Calu3 (cell line): Measurements from ENCODE around the gene PURB. TPM values are rescaled to one million over a fixed set of nuclear protein-coding genes. Genes with fewer than 3 reads are reported as not detected.

Source experiments
- BruUV-seq: library from RNA; stranded (reverse); fragments of 400-500 nt; replicated peaks from 2 replicates; lab custom pipeline; 2021; lab: Mats Ljungman, UMichigan
- CTCF ChIA-PET: fragments of 300-600 bp; sonication (Branson Sonifier 250); formaldehyde crosslinking; loops from one replicate; lab custom pipeline; 2022; ENCODE audit warnings: antibody characterized with exemption; lab: Charles Lee
- DNase-seq: peaks from one replicate; pipeline ENCODE4 v3.0.0; 2022
- H3K27ac Mint-ChIP-seq: one replicate; pipeline ENCODE4 v1.8.0; 2022; ENCODE audit warnings: mixed read lengths; ENCODE audit not compliant: unreplicated experiment
- H3K27me3 Mint-ChIP-seq: one replicate; pipeline ENCODE4 v1.8.0; 2022; ENCODE audit warnings: mixed read lengths; ENCODE audit not compliant: unreplicated experiment
- H3K36me3 Mint-ChIP-seq: one replicate; pipeline ENCODE4 v1.8.0; 2022; ENCODE audit warnings: mild to moderate bottlenecking, moderate library complexity, mixed read lengths; ENCODE audit not compliant: insufficient read depth, unreplicated experiment
- H3K4me1 Mint-ChIP-seq: one replicate; pipeline ENCODE4 v1.8.0; 2022; ENCODE audit warnings: mild to moderate bottlenecking, low read depth, mixed read lengths; ENCODE audit not compliant: unreplicated experiment
- H3K4me3 Mint-ChIP-seq: one replicate; pipeline ENCODE4 v1.8.0; 2022; ENCODE audit warnings: mild to moderate bottlenecking, low read depth, moderate library complexity, mixed read lengths; ENCODE audit not compliant: unreplicated experiment
- H3K9me3 Mint-ChIP-seq: one replicate; pipeline ENCODE4 v1.8.0; 2022; ENCODE audit warnings: low read depth, mixed read lengths; ENCODE audit not compliant: unreplicated experiment
- CTCF ChIP-seq: fragments of 200-600 bp; IDR thresholded peaks from one replicate; pipeline ENCODE4 v1.8.0; 2022; ENCODE audit warnings: antibody characterized with exemption; ENCODE audit not compliant: unreplicated experiment
- intact Hi-C: fragments of 100-400 bp; cut with micrococcal nuclease; formaldehyde crosslinking; loops from one replicate; pipeline ENCODE4 v1.10.0; 2022; ENCODE audit not compliant: unreplicated experiment
- total RNA-seq: library from RNA; stranded (reverse); gene quantifications from 2 replicates; pipeline ENCODE4 v1.2.3, GENCODE V29; 2022

PURB gene
- total RNA-seq, 1 experiment from 2014 or later = 70.8 TPM

GRCh38 chr7:44917465-44917864 is 32.1 kb upstream of the PURB start:
- Mint-ChIP-seq H3K9me3 (no peaks in the 10 kb centered on the region), H3K27me3 (peaks cover 18% of the 10 kb centered on the region), H3K27ac (no peak overlapping the region), H3K4me3 (no peak overlapping the region), H3K4me1 (no peaks in the 10 kb centered on the region), H3K36me3 (peaks cover 3% of the 10 kb centered on the region)
- no peak for TF ChIP-seq CTCF
- no peak for DNase-seq
- intact Hi-C loops = no loop called here
- BruUV-seq = no TSS peak
- CTCF ChIA-PET = interaction anchor here (0.6 kb wide), 1 partner anchor 249 kb away, joined by 6 read pairs; no protein-coding TSS in a partner anchor

- Mint-ChIP-seq H3K4me3 (no peak overlapping the region), H3K9me3 (no peaks in the 10 kb centered on the region), H3K27me3 (peaks cover 18% of the 10 kb centered on the region), H3K36me3 (no peaks in the 10 kb centered on the region), H3K4me1 (no peaks in the 10 kb centered on the region), H3K27ac (no peak overlapping the region)
- intact Hi-C loops = no loop called here
- CTCF ChIA-PET = interaction anchor here (0.7 kb wide), 1 partner anchor 110 kb away, joined by 3 read pairs; no protein-coding TSS in a partner anchor
- TF ChIP-seq CTCF = no peak
- BruUV-seq = no TSS peak
- DNase-seq = no peak
Observed at GRCh38 chr7:44914992-44915607, 29.8 kb upstream of the PURB start.

GRCh38 chr7:44912775-44913347 is 27.5 kb upstream of the PURB start:
- Mint-ChIP-seq H3K9me3 (no peaks in the 10 kb centered on the region), H3K36me3 (no peaks in the 10 kb centered on the region), H3K4me3 (no peak overlapping the region), H3K4me1 (no peaks in the 10 kb centered on the region), H3K27ac (no peak overlapping the region), H3K27me3 (no peaks in the 10 kb centered on the region)
- CTCF ChIA-PET = interaction anchor here (0.6 to 1.0 kb wide), 4 partner anchors 17 to 346 kb away, joined by 3 to 5 read pairs (median 4); no protein-coding TSS in a partner anchor
- no TSS peak for BruUV-seq
- intact Hi-C loops = no loop called here
- no peak for TF ChIP-seq CTCF
- no peak for DNase-seq

GRCh38 chr7:44911911-44912310 is 26.6 kb upstream of the PURB start:
- DNase-seq = no peak
- H3K36me3 Mint-ChIP-seq = no peaks in the 10 kb centered on the region
- H3K27ac Mint-ChIP-seq = no peak overlapping the region
- no peak for TF ChIP-seq CTCF
- intact Hi-C loops = no loop called here
- no peaks in the 10 kb centered on the region for H3K27me3 Mint-ChIP-seq
- H3K9me3 Mint-ChIP-seq = no peaks in the 10 kb centered on the region
- CTCF ChIA-PET = no interaction called here
- no TSS peak for BruUV-seq
- no peak overlapping the region for H3K4me3 Mint-ChIP-seq
- H3K4me1 Mint-ChIP-seq = no peaks in the 10 kb centered on the region
